K562 (cell line): Measurements from ENCODE around the gene TLX2. TPM values are rescaled to one million over a fixed set of nuclear protein-coding genes. Genes with fewer than 3 reads are reported as not detected.
A peak's percentile ranks its signal among the peaks of the same experiment; 100 is the strongest.

Source experiments
- ATAC-seq: fragments of 200-7000 bp; cut with Tn5 transposase; 3 replicates; pipeline ENCODE4 v1.9.1; 2020; ENCODE audit warnings: moderate library complexity
- BruUV-seq: library from RNA; stranded (reverse); fragments of 400-500 nt; replicated peaks from 2 replicates; lab custom pipeline; 2021; lab: Mats Ljungman, UMichigan
- CTCF ChIA-PET: fragments of 300-600 bp; formaldehyde crosslinking; extraction: SDS; loops from one replicate; lab custom pipeline; 2021; ENCODE audit warnings: low intra/inter-chr PET ratio; lab: Yijun Ruan, JAX
- POLR2A ChIA-PET: fragments of 300-600, 350-650 bp; sonication (Branson Sonifier 250); formaldehyde crosslinking; extraction: SDS; loops from one replicate; lab custom pipeline; 2021; ENCODE audit warnings: antibody characterized with exemption, inconsistent platforms; lab: Yijun Ruan, JAX
- DNase-seq, 4 experiments: peaks; one replicate each; pipeline versions ENCODE4 v3.0.0 to v3.0.0-alpha.2; 2011 to 2018; ENCODE audit warnings: low spot score in 3 of 4, mixed read lengths in 3 of 4; ENCODE audit errors: extremely low read depth in 1 of 4
- FAIRE-seq: peaks from 2 replicates; lab custom pipeline; 2011; peaks lifted over from hg19 to GRCh38; lab: Jason Lieb, UNC
- H2AFZ ChIP-seq: 2 replicates; pipeline ENCODE4 v1.6.0; 2011; ENCODE audit warnings: low read depth, low read length, control low read depth, inconsistent platforms
- H3K27ac ChIP-seq: fragments of 200-600 bp; 3 replicates; pipeline ENCODE4 v1.8.0; 2011; ENCODE audit warnings: low read depth, mild to moderate bottlenecking, control low read depth, inconsistent platforms, low read length, moderate library complexity, mixed read lengths; ENCODE audit errors: extremely low read depth
- H3K27me3 ChIP-seq, 2 experiments: fragments of 300-600 bp in 1 of 2; 2 replicates in 1 of 2; 3 replicates in 1 of 2; pipeline versions ENCODE4 v1.6.0 to v1.8.0; 2011; ENCODE audit warnings: inconsistent platforms in 2 of 2, low read length in 2 of 2, mild to moderate bottlenecking in 1 of 2, mixed read lengths in 1 of 2, moderate library complexity in 1 of 2; ENCODE audit not compliant: control insufficient read depth in 2 of 2, insufficient read depth in 2 of 2
- H3K36me3 ChIP-seq: fragments of 300-600 bp; 3 replicates; pipeline ENCODE4 v1.8.0; 2011; ENCODE audit warnings: mild to moderate bottlenecking, low read length, inconsistent platforms; ENCODE audit not compliant: control insufficient read depth, insufficient read depth
- H3K4me1 ChIP-seq, 2 experiments: fragments of 200-600 bp in 1 of 2; replicated peaks in 1 of 2; 2 replicates in 1 of 2; 3 replicates in 1 of 2; pipeline versions ENCODE4 v1.5.1 to v1.8.0; 2011; ENCODE audit warnings: inconsistent platforms in 2 of 2, low read length in 2 of 2, mild to moderate bottlenecking in 1 of 2, mixed read lengths in 1 of 2, moderate library complexity in 1 of 2; ENCODE audit not compliant: control insufficient read depth in 2 of 2, insufficient read depth in 2 of 2
- H3K4me2 ChIP-seq: 2 replicates; pipeline ENCODE4 v1.6.1; 2011; ENCODE audit warnings: low read length, control low read depth, inconsistent platforms, mixed read lengths; ENCODE audit not compliant: insufficient read depth
- H3K4me3 ChIP-seq: fragments of 200-600 bp; sonication (generic), shearing (Covaris generic); 2 replicates; pipeline ENCODE4 v1.5.1; 2016; ENCODE audit warnings: control low read depth, inconsistent platforms
- H3K79me2 ChIP-seq: fragments of 200-600 bp; 3 replicates; pipeline ENCODE4 v1.8.0; 2011; ENCODE audit warnings: low read length, inconsistent platforms; ENCODE audit not compliant: control insufficient read depth, insufficient read depth
- H3K9ac ChIP-seq, 2 experiments: 2 replicates each; pipeline versions ENCODE4 v1.6.0 to v1.6.1; 2011; ENCODE audit warnings: low read depth in 2 of 2, low read length in 2 of 2, control low read depth in 1 of 2, inconsistent platforms in 1 of 2, mild to moderate bottlenecking in 1 of 2, mixed read lengths in 1 of 2; ENCODE audit not compliant: insufficient read depth in 1 of 2
- H3K9me1 ChIP-seq: one replicate; pipeline ENCODE4 v1.6.0; 2011; ENCODE audit warnings: inconsistent platforms, mild to moderate bottlenecking, low read length, moderate library complexity; ENCODE audit not compliant: control insufficient read depth, insufficient read depth
- H3K9me3 ChIP-seq: replicated peaks from 2 replicates; pipeline ENCODE4 v1.5.1; 2011; ENCODE audit warnings: low read depth, low read length, inconsistent platforms; ENCODE audit not compliant: control insufficient read depth, insufficient read depth
- H4K20me1 ChIP-seq: replicated peaks from 2 replicates; pipeline ENCODE4 v1.6.1; 2011; ENCODE audit warnings: low read length, inconsistent platforms, mixed read lengths; ENCODE audit not compliant: control insufficient read depth, insufficient read depth
- BCOR ChIP-seq: fragments of 450-650 bp; IDR thresholded peaks from 2 replicates; pipeline ENCODE4 v1.6.1; 2016
- CEBPG ChIP-seq, 3 experiments: fragments of 200-800 bp in 1 of 3; sonication (Bioruptor generic) in 1 of 3; sonication (generic) in 1 of 3; formaldehyde crosslinking in 1 of 3; IDR thresholded peaks in 2 of 3; conservative IDR thresholded peaks in 1 of 3; 2 replicates each; pipeline versions ENCODE4 v1.6.1 to v1.8.0; 2016 to 2022; ENCODE audit warnings: missing compliant biosample characterization in 2 of 3, missing genetic modification characterization in 2 of 3, mild to moderate bottlenecking in 1 of 3, missing genetic modification reagents in 1 of 3
- CREB1 ChIP-seq, 2 experiments: sonication (generic) in 1 of 2; formaldehyde crosslinking in 1 of 2; IDR thresholded peaks; 2 replicates each; pipeline versions ENCODE4 v1.6.1 to v1.8.0; 2012 to 2022; ENCODE audit warnings: inconsistent platforms in 1 of 2, mild to moderate bottlenecking in 1 of 2, missing genetic modification reagents in 1 of 2, moderate library complexity in 1 of 2
- NFXL1 ChIP-seq: fragments of 450-650 bp; formaldehyde crosslinking; IDR thresholded peaks from 2 replicates; pipeline ENCODE4 v1.4.0; 2021; ENCODE audit warnings: mild to moderate bottlenecking
- RBM25 ChIP-seq: fragments of 200-400 bp; formaldehyde crosslinking; IDR thresholded peaks from 2 replicates; pipeline ENCODE4 v1.6.1; 2018; ENCODE audit warnings: low read length, low read depth, moderate library complexity; ENCODE audit not compliant: severe bottlenecking
- SMARCE1 ChIP-seq: fragments of 450-650 bp; IDR thresholded peaks from 2 replicates; pipeline ENCODE4 v1.7.1; 2016; ENCODE audit warnings: mild to moderate bottlenecking
- TBL1XR1 ChIP-seq, 2 experiments: IDR thresholded peaks; 2 replicates each; pipeline ENCODE4 v1.6.1; 2012; ENCODE audit warnings: improper control_type of control experiment in 2 of 2, low read length in 2 of 2, mild to moderate bottlenecking in 1 of 2
- ZFP30 ChIP-seq: fragments of 250-450 bp; sonication (Bioruptor Pico); IDR thresholded peaks from 2 replicates; pipeline ENCODE4 v1.8.0; 2022; ENCODE audit warnings: moderate library complexity, mild to moderate bottlenecking, inconsistent platforms, borderline replicate concordance
- ZFP36 ChIP-seq: fragments of 150-350 bp; IDR thresholded peaks from 2 replicates; pipeline ENCODE4 v1.6.1; 2018; ENCODE audit warnings: low read length, low read depth; ENCODE audit not compliant: partially characterized antibody
- ZSCAN32 ChIP-seq: fragments of 450-650 bp; formaldehyde crosslinking; IDR thresholded peaks from 2 replicates; pipeline ENCODE4 v1.4.0; 2020; ENCODE audit warnings: mild to moderate bottlenecking, moderate library complexity
- WGBS: fragments of 100-300 bp; shearing (Covaris generic); methylation state at CpG from one replicate; pipeline ENCODE4 v1.1.6; 2016; ENCODE audit warnings: low coverage, mixed read lengths; ENCODE audit not compliant: insufficient coverage; ENCODE audit errors: missing lambda C conversion rate; 5-methylcytosine and 5-hydroxymethylcytosine counted together
- in situ Hi-C: fragments of 300-500 bp; cut with MboI; formaldehyde crosslinking; loops from 4 replicates; pipeline ENCODE4 v1.15.0; 2018; ENCODE audit warnings: inconsistent platforms, mixed read lengths
- intact Hi-C: fragments of 100-400 bp; cut with micrococcal nuclease; formaldehyde crosslinking; loops from 2 replicates; pipeline ENCODE4 v1.14.2; 2022
- polyA plus RNA-seq, 8 experiments: library from polyadenylated mRNA; depleted of rRNA in 4 of 8; stranded (reverse) in 5 of 8; unstranded in 3 of 8; fragments of >200 nt; fragmentation: Nextera tagmentation in 2 of 8; fragmentation: Illumina TruSeq in 1 of 8; extraction: Ambion mirVana in 2 of 8; extraction: Trizol in 1 of 8; gene quantifications; 2 replicates each; pipeline versions ENCODE4 v1.2.1 to v1.2.3, GENCODE V29; 2011 to 2014; ENCODE audit warnings: inconsistent platforms in 1 of 8, missing spikeins in 1 of 8
- total RNA-seq, 7 experiments: library from RNA; depleted of rRNA in 6 of 7; stranded (reverse); fragments of >200 nt in 6 of 7; fragmentation: Illumina TruSeq in 2 of 7; extraction: Trizol in 2 of 7; gene quantifications; 2 replicates each; pipeline versions ENCODE4 v1.2.1 to v1.2.3, GENCODE V29; 2011 to 2021; ENCODE audit warnings: low replicate concordance in 1 of 7
- TF ChIP-seq, protein P1 (sequence below): sonication (generic); formaldehyde crosslinking; IDR thresholded peaks from 2 replicates; pipeline ENCODE4 v1.8.0; 2022; ENCODE audit warnings: mild to moderate bottlenecking, missing genetic modification reagents, borderline replicate concordance

Gene TLX2
- total and polyA plus RNA-seq, 9 of the 15 experiments (the other 6 are each of a cell fraction or from before 2014, with no cell fraction given), result not detected

GRCh38 chr2:74551942-74552913 lies 38.0 kb downstream of the TLX2 start:
- no peaks in the 10 kb centered on the region for H4K20me1 ChIP-seq
- no peak overlapping the region for H3K27ac ChIP-seq
- TF ChIP-seq NFXL1 (CRISPR knock-in tag), result no peak
- no peak for TF ChIP-seq CEBPG (CRISPR knock-in tag; IDR thresholded peaks at IDR 0.05)
- no peak for TF ChIP-seq CEBPG (tag; conservative IDR thresholded peaks at IDR 0.05 in 1 of 2, IDR thresholded peaks at IDR 0.05 in 1 of 2)
- no peak for TF ChIP-seq ZSCAN32 (CRISPR knock-in tag)
- TF ChIP-seq CREB1 (IDR thresholded peaks at IDR 0.05), result no peak
- no peak for TF ChIP-seq CREB1 (CRISPR knock-in tag; IDR thresholded peaks at IDR 0.05)
- peak; percentile 60 for TF ChIP-seq ZFP36
- TF ChIP-seq, protein P1, sequence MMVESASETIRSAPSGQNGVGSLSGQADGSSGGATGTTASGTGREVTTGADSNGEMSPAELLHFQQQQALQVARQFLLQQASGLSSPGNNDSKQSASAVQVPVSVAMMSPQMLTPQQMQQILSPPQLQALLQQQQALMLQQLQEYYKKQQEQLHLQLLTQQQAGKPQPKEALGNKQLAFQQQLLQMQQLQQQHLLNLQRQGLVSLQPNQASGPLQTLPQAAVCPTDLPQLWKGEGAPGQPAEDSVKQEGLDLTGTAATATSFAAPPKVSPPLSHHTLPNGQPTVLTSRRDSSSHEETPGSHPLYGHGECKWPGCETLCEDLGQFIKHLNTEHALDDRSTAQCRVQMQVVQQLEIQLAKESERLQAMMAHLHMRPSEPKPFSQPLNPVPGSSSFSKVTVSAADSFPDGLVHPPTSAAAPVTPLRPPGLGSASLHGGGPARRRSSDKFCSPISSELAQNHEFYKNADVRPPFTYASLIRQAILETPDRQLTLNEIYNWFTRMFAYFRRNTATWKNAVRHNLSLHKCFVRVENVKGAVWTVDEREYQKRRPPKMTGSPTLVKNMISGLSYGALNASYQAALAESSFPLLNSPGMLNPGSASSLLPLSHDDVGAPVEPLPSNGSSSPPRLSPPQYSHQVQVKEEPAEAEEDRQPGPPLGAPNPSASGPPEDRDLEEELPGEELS, result no peak
- TF ChIP-seq TBL1XR1 (IDR thresholded peaks at IDR 0.05; ENCODE audit: low read length in 2 of 2), result no peak
- TF ChIP-seq BCOR, result peak; percentile 54; the same call in 1 of the 2 replicates
- 0 out of 2 replicates have a peak, but pooled peaks have one; percentile 13 for TF ChIP-seq SMARCE1
- no peak for TF ChIP-seq ZFP30
- peak; percentile 49 for TF ChIP-seq RBM25
- no peaks in the 10 kb centered on the region for H3K27me3 ChIP-seq
- ChIA-PET POLR2A (interaction anchor here (0.5 to 1.3 kb wide), 2 partner anchors 25 to 148 kb away, joined by 3 to 4 read pairs; no protein-coding TSS in a partner anchor), CTCF (no interaction called here)
- no peak overlapping the region for H3K4me2 ChIP-seq
- no peaks in the 10 kb centered on the region for H3K9me3 ChIP-seq
- H3K9ac ChIP-seq, result peak overlapping the region; percentile 3 to 76; a peak in 3 of 4 replicates
- BruUV-seq, result no TSS peak
- intact Hi-C loops, result no loop called here
- ATAC-seq (no peak), DNase-seq (no peak), FAIRE-seq (peak; percentile 60)
- H3K9me1 ChIP-seq, result no peaks in the 10 kb centered on the region
- H3K4me1 ChIP-seq, result peaks cover 25 to 66% of the 10 kb centered on the region in 2 experiments
- peak overlapping the region; percentile 49 for H2AFZ ChIP-seq
- no peak overlapping the region for H3K4me3 ChIP-seq
- 73% methylated on average over 16 of the region's 21 CpGs for WGBS
- in situ Hi-C loops, result no loop called here
- peaks cover 16% of the 10 kb centered on the region; the same call in 2 of the 3 replicates for H3K79me2 ChIP-seq
- peaks cover 13% of the 10 kb centered on the region; the same call in 1 of the 3 replicates for H3K36me3 ChIP-seq
